Erythroblast (primary cell): ENCODE results near the gene MED12L.

Experiments
- GATA1 ChIP-seq: IDR thresholded peaks from 2 replicates; pipeline ENCODE4 v1.6.1; 2011; ENCODE audit warnings: low read depth, mild to moderate bottlenecking, control low read depth, low read length, moderate library complexity
- POLR2A ChIP-seq: IDR thresholded peaks from 2 replicates; pipeline ENCODE4 v1.6.1; 2011; ENCODE audit warnings: mild to moderate bottlenecking, low read length

DNA sequence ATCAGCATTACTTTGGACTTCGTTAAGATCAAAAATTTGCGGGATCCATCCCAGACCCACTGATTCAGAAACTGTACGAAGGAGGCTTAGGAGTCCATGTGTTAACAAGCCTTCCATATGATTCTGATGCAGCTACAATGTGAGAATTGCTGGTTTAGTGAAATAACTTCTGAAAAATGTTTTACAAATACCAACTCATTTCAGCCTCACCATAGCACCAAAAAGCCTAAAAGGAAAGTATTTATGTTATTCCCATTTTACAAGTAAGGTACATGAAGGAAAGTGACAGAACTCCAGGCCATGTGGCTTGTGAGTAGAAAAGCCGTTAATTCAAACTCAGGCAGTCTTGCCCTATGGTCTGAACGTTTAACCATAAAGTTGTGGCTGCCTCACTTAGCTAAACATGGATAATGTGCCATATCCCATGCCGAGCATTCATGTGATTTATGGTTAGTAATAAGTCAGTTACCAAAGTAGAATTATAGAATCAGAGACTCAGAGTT is 376.9 kb downstream of the MED12L start:
- TF ChIP-seq POLR2A = no peak
- TF ChIP-seq GATA1 = no peak
